ENCODE data around the gene SRRM5. TPM values are rescaled to one million over a fixed set of nuclear protein-coding genes. Genes with fewer than 3 reads are reported as not detected.

SRRM5 gene
- total and polyA plus RNA-seq, 10 donors = 0.26 to 0.94 (median 0.46) TPM

GRCh38 chr19:43605875-43606568 is 5.9 kb upstream of the SRRM5 start:
- TF ChIP-seq, protein P1, sequence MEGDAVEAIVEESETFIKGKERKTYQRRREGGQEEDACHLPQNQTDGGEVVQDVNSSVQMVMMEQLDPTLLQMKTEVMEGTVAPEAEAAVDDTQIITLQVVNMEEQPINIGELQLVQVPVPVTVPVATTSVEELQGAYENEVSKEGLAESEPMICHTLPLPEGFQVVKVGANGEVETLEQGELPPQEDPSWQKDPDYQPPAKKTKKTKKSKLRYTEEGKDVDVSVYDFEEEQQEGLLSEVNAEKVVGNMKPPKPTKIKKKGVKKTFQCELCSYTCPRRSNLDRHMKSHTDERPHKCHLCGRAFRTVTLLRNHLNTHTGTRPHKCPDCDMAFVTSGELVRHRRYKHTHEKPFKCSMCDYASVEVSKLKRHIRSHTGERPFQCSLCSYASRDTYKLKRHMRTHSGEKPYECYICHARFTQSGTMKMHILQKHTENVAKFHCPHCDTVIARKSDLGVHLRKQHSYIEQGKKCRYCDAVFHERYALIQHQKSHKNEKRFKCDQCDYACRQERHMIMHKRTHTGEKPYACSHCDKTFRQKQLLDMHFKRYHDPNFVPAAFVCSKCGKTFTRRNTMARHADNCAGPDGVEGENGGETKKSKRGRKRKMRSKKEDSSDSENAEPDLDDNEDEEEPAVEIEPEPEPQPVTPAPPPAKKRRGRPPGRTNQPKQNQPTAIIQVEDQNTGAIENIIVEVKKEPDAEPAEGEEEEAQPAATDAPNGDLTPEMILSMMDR (IDR thresholded peaks at IDR 0.05 in 8 of 11, conservative IDR thresholded peaks at IDR 0.05 in 3 of 11) = no peak
- TF ChIP-seq POLR2A (IDR thresholded peaks at IDR 0.05) (no peak), POLR2AphosphoS5 (IDR thresholded peaks at IDR 0.05) (no peak)
- Histone ChIP-seq H3K4me3 (no peak overlapping the region), H3K27me3 (replicated peaks in 1 of 7) (no peaks in the 10 kb centered on the region), H3K9me3 (no peaks in the 10 kb centered on the region), H3K4me1 (peaks cover 0 to 17% (median 0%) of the 10 kb centered on the region in 6 donors), H3K27ac (no peak overlapping the region), H3K36me3 (peaks cover 0 to 59% (median 4%) of the 10 kb centered on the region in 6 donors)
- intact Hi-C loops (cut with DNase I; ENCODE audit: low total_unique reads) = no loop called here
- no peak for DNase-seq
- WGBS, 5 donors = 75 to 91% (median 85%) methylated on average over 7 of the region's 7 CpGs

- H3K27me3 ChIP-seq (replicated peaks in 1 of 7) = no peaks in the 10 kb centered on the region
- no peak for DNase-seq
- no peaks in the 10 kb centered on the region for H3K9me3 ChIP-seq
- peaks cover 0 to 59% (median 9%) of the 10 kb centered on the region in 6 donors for H3K36me3 ChIP-seq
- TF ChIP-seq POLR2AphosphoS5 (IDR thresholded peaks at IDR 0.05) = peak in 1 of 3 donors; percentile 16
- no peak for TF ChIP-seq POLR2A (IDR thresholded peaks at IDR 0.05)
- peaks cover 0 to 17% (median 0%) of the 10 kb centered on the region in 6 donors for H3K4me1 ChIP-seq
- H3K4me3 ChIP-seq = no peak overlapping the region
- WGBS, 5 donors = 92 to 97% (median 93%) methylated on average over 6 to 7 of the region's 7 CpGs
- intact Hi-C loops (cut with DNase I; ENCODE audit: low total_unique reads) = no loop called here
- H3K27ac ChIP-seq = no peak overlapping the region
These were observed 5.2 kb upstream of the SRRM5 start for GRCh38 chr19:43606569-43607229.

- DNase-seq = no peak
- Histone ChIP-seq H3K27me3 (replicated peaks in 1 of 7) (no peaks in the 10 kb centered on the region), H3K36me3 (peaks cover 2 to 59% (median 17%) of the 10 kb centered on the region in 6 donors), H3K27ac (peak overlapping the region in 1 of 8 donors; percentile 51), H3K4me3 (peak overlapping the region in 1 of 8 donors; percentile 24), H3K9me3 (no peaks in the 10 kb centered on the region), H3K4me1 (peaks cover 0 to 17% (median 0%) of the 10 kb centered on the region in 6 donors)
- WGBS, 5 donors = 47 to 63% (median 53%) methylated on average over 18 to 28 of the region's 28 CpGs
- intact Hi-C loops (cut with DNase I; ENCODE audit: low total_unique reads) = no loop called here
- TF ChIP-seq POLR2AphosphoS5 (IDR thresholded peaks at IDR 0.05) = peak in 2 of 3 donors; percentile 6 to 50
- no peak for TF ChIP-seq POLR2A (IDR thresholded peaks at IDR 0.05)
- TF ChIP-seq, protein P1 (IDR thresholded peaks at IDR 0.05 in 8 of 11, conservative IDR thresholded peaks at IDR 0.05 in 3 of 11) = no peak
These were observed 4.4 kb upstream of the SRRM5 start for GRCh38 chr19:43607238-43608205.

DNA sequence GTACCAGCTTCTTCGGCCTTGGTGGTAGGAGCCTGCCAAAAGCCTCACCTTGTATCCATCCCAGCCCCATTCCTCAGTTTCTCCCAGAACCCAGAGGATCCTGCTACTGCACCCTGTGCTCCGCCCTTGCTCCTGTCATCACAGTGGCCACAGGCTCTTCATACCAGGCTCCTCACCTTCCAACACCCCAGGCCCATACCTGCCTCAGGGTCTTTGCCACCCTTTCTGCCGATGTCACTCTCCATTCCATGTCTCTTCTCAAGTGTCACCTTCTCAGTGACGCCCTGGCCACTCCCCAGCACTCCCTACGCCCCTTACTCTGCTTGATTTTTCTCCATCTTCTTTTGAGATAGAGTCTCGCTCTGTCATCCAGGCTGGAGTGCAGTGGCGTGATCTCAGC is 2.0 kb upstream of the SRRM5 start:
- no peak for DNase-seq
- Histone ChIP-seq H3K36me3 (peaks cover 2 to 75% (median 30%) of the 10 kb centered on the region in 6 donors), H3K4me3 (no peak overlapping the region), H3K9me3 (no peaks in the 10 kb centered on the region), H3K27ac (no peak overlapping the region), H3K4me1 (peaks cover 0 to 17% (median 0%) of the 10 kb centered on the region in 6 donors), H3K27me3 (replicated peaks in 1 of 7) (no peaks in the 10 kb centered on the region)
- intact Hi-C loops (cut with DNase I; ENCODE audit: low total_unique reads) = no loop called here
- WGBS, 5 donors = 81 to 95% (median 85%) methylated on average over 7 of the region's 7 CpGs
- TF ChIP-seq POLR2AphosphoS5 (IDR thresholded peaks at IDR 0.05) = no peak
- TF ChIP-seq, protein P1 (IDR thresholded peaks at IDR 0.05 in 8 of 11, conservative IDR thresholded peaks at IDR 0.05 in 3 of 11) = no peak
- TF ChIP-seq POLR2A (IDR thresholded peaks at IDR 0.05) = no peak
